HEK293T (cell line): ENCODE results near the gene RASGRP4.
"Not testable (repeated sequence)": the region's sequence is repeated elsewhere in the genome, so short reads cannot be mapped to it uniquely, and the experiment has no call there.

Source experiments
- ARNT ChIP-seq: fragments of 450-650 bp; IDR thresholded peaks from 2 replicates; pipeline ENCODE4 v1.6.1; 2017; ENCODE audit warnings: mild to moderate bottlenecking
- BHLHE40 ChIP-seq: fragments of 450-650 bp; IDR thresholded peaks from 2 replicates; pipeline ENCODE4 v1.6.1; 2016; ENCODE audit warnings: mild to moderate bottlenecking, moderate library complexity, borderline replicate concordance
- ELF4 ChIP-seq: fragments of 450-650 bp; IDR thresholded peaks from 2 replicates; pipeline ENCODE4 v1.6.1; 2017; ENCODE audit warnings: antibody characterized with exemption
- FOXA1 ChIP-seq: fragments of 450-650 bp; IDR thresholded peaks from 2 replicates; pipeline ENCODE4 v1.6.1; 2016; ENCODE audit warnings: mild to moderate bottlenecking
- FOXM1 ChIP-seq: fragments of 450-650 bp; IDR thresholded peaks from 2 replicates; pipeline ENCODE4 v1.6.1; 2017; ENCODE audit warnings: mild to moderate bottlenecking, borderline replicate concordance
- HDGF ChIP-seq: fragments of 450-650 bp; IDR thresholded peaks from 2 replicates; pipeline ENCODE4 v1.6.1; 2017; ENCODE audit warnings: antibody characterized with exemption, borderline replicate concordance
- L3MBTL2 ChIP-seq: fragments of 450-650 bp; conservative IDR thresholded peaks from 2 replicates; pipeline ENCODE4 v1.6.1; 2016; ENCODE audit warnings: mild to moderate bottlenecking
- NFRKB ChIP-seq: fragments of 450-650 bp; IDR thresholded peaks from 2 replicates; pipeline ENCODE4 v1.6.1; 2016; ENCODE audit warnings: mild to moderate bottlenecking, moderate library complexity
- PKNOX1 ChIP-seq: fragments of 450-650 bp; IDR thresholded peaks from 2 replicates; pipeline ENCODE4 v1.6.1; 2016
- SP1 ChIP-seq: fragments of 450-650 bp; IDR thresholded peaks from 2 replicates; pipeline ENCODE4 v1.6.1; 2017
- SUZ12 ChIP-seq: fragments of 450-650 bp; IDR thresholded peaks from 2 replicates; pipeline ENCODE4 v1.6.1; 2016; ENCODE audit warnings: mild to moderate bottlenecking
- ZNF384 ChIP-seq: fragments of 450-650 bp; IDR thresholded peaks from 2 replicates; pipeline ENCODE4 v1.6.1; 2016

GRCh38 chr19:38427035-38427677 is 1.1 kb upstream of the RASGRP4 start:
- not testable (repeated sequence) for TF ChIP-seq SP1, PKNOX1, SUZ12, ELF4, BHLHE40, NFRKB, L3MBTL2, ZNF384, FOXA1, FOXM1, ARNT, HDGF
